Loucy (cell line): ENCODE measurements around the gene FDXR.

Experiments used
- H2AFZ ChIP-seq: fragments of 200-600 bp; sonication (generic); 2 replicates; pipeline ENCODE4 v1.6.0; 2016; ENCODE audit warnings: antibody characterized with exemption, mild to moderate bottlenecking, low read length, moderate library complexity
- H3F3A ChIP-seq: fragments of 200-600 bp; 2 replicates; pipeline ENCODE4 v1.6.0; 2016; ENCODE audit warnings: antibody characterized with exemption, low read depth, mild to moderate bottlenecking
- H3K27me3 ChIP-seq: fragments of 200-600 bp; sonication (generic); 2 replicates; pipeline ENCODE4 v1.6.1; 2014; ENCODE audit warnings: low read length, mild to moderate bottlenecking; ENCODE audit not compliant: insufficient read depth, poor library complexity, severe bottlenecking
- H3K36me3 ChIP-seq: fragments of 200-600 bp; sonication (generic); 2 replicates; pipeline ENCODE4 v1.6.1; 2016; ENCODE audit warnings: low read length; ENCODE audit not compliant: insufficient read depth
- H3K4me1 ChIP-seq: fragments of 200-600 bp; sonication (generic); 2 replicates; pipeline ENCODE4 v1.5.1; 2014; ENCODE audit warnings: low read length, mild to moderate bottlenecking; ENCODE audit not compliant: insufficient read depth, poor library complexity, severe bottlenecking
- H3K4me2 ChIP-seq: fragments of 200-600 bp; sonication (generic); 2 replicates; pipeline ENCODE4 v1.6.0; 2014; ENCODE audit warnings: antibody characterized with exemption, low read length, low read depth, mild to moderate bottlenecking; ENCODE audit not compliant: poor library complexity, severe bottlenecking
- H3K4me3 ChIP-seq: fragments of 200-600 bp; sonication (generic); 2 replicates; pipeline ENCODE4 v1.5.1; 2014; ENCODE audit warnings: low read length, mild to moderate bottlenecking, mixed read lengths; ENCODE audit not compliant: poor library complexity, severe bottlenecking
- H3K79me2 ChIP-seq: fragments of 200-600 bp; sonication (generic); 2 replicates; pipeline ENCODE4 v1.6.1; 2014; ENCODE audit warnings: low read length; ENCODE audit not compliant: insufficient read depth
- H3K9ac ChIP-seq: fragments of 200-600 bp; sonication (generic); 2 replicates; pipeline ENCODE4 v1.6.0; 2014; ENCODE audit warnings: mild to moderate bottlenecking, low read depth, low read length, moderate library complexity; ENCODE audit not compliant: poor library complexity, severe bottlenecking
- H3K9me2 ChIP-seq: fragments of 200-600 bp; sonication (generic); replicated peaks from 2 replicates; pipeline ENCODE4 v1.6.1; 2016; ENCODE audit warnings: low read depth, low read length, mixed read lengths
- H3K9me3 ChIP-seq: fragments of 200-600 bp; sonication (generic); 2 replicates; pipeline ENCODE4 v1.6.1; 2014; ENCODE audit warnings: mild to moderate bottlenecking, antibody characterized with exemption, low read length, low read depth; ENCODE audit not compliant: insufficient read depth
- H4K20me1 ChIP-seq: fragments of 200-600 bp; sonication (generic); 2 replicates; pipeline ENCODE4 v1.6.0; 2014; ENCODE audit warnings: antibody characterized with exemption, low read length, mild to moderate bottlenecking; ENCODE audit not compliant: insufficient read depth, poor library complexity, severe bottlenecking
- CTCF ChIP-seq: fragments of 200-600 bp; sonication (generic); conservative IDR thresholded peaks from 2 replicates; pipeline ENCODE4 v1.5.1; 2014; ENCODE audit warnings: mild to moderate bottlenecking, antibody characterized with exemption, low read length
- EZH2phosphoT487 ChIP-seq: fragments of 200-600 bp; IDR thresholded peaks from 2 replicates; pipeline ENCODE4 v1.6.1; 2018; ENCODE audit warnings: antibody characterized with exemption, mild to moderate bottlenecking, moderate library complexity, borderline replicate concordance

FDXR gene

GRCh38 chr17:74815550-74816370 lies 57.0 kb downstream of the FDXR start:
- Histone ChIP-seq H3K4me1 (peaks cover 17% of the 10 kb centered on the region), H3K9ac (no peak overlapping the region), H3K4me3 (peak overlapping the region; percentile 18), H3K4me2 (peak overlapping the region; percentile 50), H3F3A (no peaks in the 10 kb centered on the region), H3K9me3 (no peaks in the 10 kb centered on the region), H3K9me2 (no peaks in the 10 kb centered on the region), H3K27me3 (no peaks in the 10 kb centered on the region), H3K79me2 (no peaks in the 10 kb centered on the region), H2AFZ (peak overlapping the region; percentile 54; the same call in 1 of the 2 replicates), H3K36me3 (no peaks in the 10 kb centered on the region; the same call in 1 of the 2 replicates), H4K20me1 (no peaks in the 10 kb centered on the region)
- no peak for TF ChIP-seq EZH2phosphoT487
- peak; percentile 87 for TF ChIP-seq CTCF

- Histone ChIP-seq H3K9me3 (no peaks in the 10 kb centered on the region), H3K4me2 (no peak overlapping the region), H4K20me1 (no peaks in the 10 kb centered on the region), H3K36me3 (no peaks in the 10 kb centered on the region; the same call in 1 of the 2 replicates), H3K79me2 (no peaks in the 10 kb centered on the region), H3K9ac (no peak overlapping the region), H3K27me3 (no peaks in the 10 kb centered on the region), H3K4me1 (peaks cover 17% of the 10 kb centered on the region), H2AFZ (no peak overlapping the region), H3K9me2 (no peaks in the 10 kb centered on the region), H3K4me3 (no peak overlapping the region), H3F3A (no peaks in the 10 kb centered on the region)
- no peak for TF ChIP-seq CTCF
- no peak for TF ChIP-seq EZH2phosphoT487
Observed at GRCh38 chr17:74815067-74815466, 57.7 kb downstream of the FDXR start.

- no peaks in the 10 kb centered on the region; the same call in 1 of the 2 replicates for H3K36me3 ChIP-seq
- no peaks in the 10 kb centered on the region for H3K9me2 ChIP-seq
- H4K20me1 ChIP-seq = no peaks in the 10 kb centered on the region
- no peak overlapping the region for H3K4me3 ChIP-seq
- no peaks in the 10 kb centered on the region for H3K9me3 ChIP-seq
- no peak overlapping the region for H3K4me2 ChIP-seq
- no peak overlapping the region for H3K9ac ChIP-seq
- peaks cover 17% of the 10 kb centered on the region for H3K4me1 ChIP-seq
- TF ChIP-seq EZH2phosphoT487 (no peak), CTCF (peak; percentile 57)
- no peaks in the 10 kb centered on the region for H3F3A ChIP-seq
- H3K79me2 ChIP-seq = no peaks in the 10 kb centered on the region
- no peak overlapping the region for H2AFZ ChIP-seq
- no peaks in the 10 kb centered on the region for H3K27me3 ChIP-seq
Observed at GRCh38 chr17:74814453-74814852, 58.3 kb downstream of the FDXR start.
